Dermis blood vessel endothelial cell (primary cell): ENCODE measurements around the gene SLC23A2. TPM values are rescaled to one million over a fixed set of nuclear protein-coding genes. Genes with fewer than 3 reads are reported as not detected.
"Not testable (repeated sequence)": the region's sequence is repeated elsewhere in the genome, so short reads cannot be mapped to it uniquely, and the experiment has no call there.

Experiments
- DNase-seq: peaks from one replicate; pipeline ENCODE4 v3.0.0; 2010
- total RNA-seq: library from RNA; depleted of rRNA; stranded (reverse); fragments of >200 nt; gene quantifications from 2 replicates; pipeline ENCODE4 v1.2.3, GENCODE V29; 2014

The SLC23A2 gene
- 18.2 and 25.0 TPM in 2 replicates for total RNA-seq

DNA sequence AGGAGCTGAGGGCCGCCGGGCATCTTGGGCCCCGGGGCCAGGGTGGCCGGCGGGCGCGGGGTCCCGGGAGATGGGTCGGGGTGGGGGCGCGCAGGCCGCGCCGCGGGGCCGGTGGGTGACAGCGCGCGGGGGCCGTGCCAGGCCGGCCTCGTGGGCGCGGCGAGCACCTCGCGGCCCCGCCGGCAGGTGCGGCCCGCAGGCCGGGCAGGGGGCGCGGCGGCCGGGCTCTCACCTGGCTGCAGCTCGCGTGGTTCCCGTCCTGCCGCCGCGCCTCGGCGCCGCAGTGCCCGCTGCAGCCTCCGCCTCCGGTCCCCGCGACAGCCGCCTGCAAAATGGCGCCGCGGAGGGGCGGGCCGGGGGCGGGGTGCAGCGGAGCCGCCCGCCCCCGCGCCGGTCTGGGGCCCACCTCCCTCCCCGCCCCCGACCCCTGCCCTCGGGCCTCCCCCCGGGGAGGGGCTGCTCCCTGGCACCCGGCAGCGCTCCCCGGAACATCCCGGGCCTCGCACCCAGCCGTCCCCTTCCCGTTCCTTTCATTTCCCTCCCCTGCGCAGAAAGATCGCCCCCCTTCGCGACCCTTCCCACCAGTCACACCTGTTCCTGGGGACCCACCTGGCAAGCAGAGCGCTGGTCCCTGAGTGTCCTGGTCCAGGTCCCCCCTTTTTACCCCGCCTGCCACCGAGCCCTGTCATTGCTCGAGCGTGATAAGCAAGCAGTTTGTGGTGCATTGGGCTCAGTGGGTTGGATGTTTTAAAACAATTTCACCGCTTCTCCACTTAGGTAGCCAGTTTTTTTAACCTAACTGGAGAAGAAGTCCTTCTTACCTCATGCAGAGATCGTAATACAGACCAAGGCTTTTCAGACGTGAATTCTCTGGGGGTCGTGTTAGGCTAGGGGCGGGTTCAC, at the start of gene SLC23A2:
Gene SLC23A2, minus strand, starts transcription at position 337 of the 903 bp plus-strand sequence. CDS start 68,948 bp downstream, outside the sequence.
- DNase-seq: peak; percentile 45

DNA sequence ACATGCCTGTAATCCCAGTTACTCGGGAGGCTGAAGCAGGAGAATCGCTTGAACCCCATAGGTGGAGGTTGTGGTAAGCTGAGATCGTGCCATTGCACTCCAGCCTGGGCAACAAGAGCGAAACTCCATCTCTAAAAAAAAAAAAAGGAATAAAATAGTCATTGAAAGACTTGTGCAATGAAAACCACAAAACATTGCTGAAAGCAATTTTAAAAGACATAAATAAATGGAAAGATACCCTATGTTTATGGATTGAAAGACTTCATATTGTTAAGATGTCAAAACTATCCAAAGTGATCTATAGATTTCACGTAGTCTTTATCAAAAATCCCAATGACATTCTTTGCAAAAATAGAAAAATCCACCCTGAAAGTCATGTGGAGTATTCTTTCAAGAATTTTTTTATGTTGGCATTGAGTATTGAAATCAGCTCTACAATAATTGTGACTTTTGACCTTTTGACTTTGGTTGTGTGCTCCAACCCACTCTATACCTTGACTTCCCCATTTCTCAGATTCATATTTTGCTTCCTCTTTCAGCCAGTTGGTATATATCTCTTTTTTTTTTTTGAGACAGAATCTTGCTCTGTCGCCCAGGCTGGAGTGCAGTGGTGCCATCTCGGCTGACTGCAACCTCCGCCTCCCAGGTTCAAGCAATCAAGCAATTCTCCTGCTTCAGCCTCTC, 45.5 kb upstream of the SLC23A2 start:
- DNase-seq: no peak

DNA sequence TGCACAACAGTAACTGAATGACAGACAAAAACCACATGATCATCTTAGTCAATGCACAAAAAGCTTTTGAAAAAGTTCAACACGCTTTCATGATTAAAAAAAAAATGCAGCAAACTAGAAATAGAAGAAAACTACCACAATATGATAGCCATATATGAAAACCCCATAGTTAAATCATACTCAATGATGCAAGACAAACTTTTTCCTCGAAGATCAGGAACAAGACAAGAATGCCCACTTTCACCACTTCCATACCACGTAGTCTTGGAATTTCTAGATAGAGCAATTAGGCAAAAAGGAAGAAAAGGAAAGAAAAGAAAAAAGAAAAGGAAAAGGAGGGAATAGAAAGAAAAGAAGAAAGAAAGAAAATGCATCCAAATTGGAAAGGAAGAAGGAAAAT, 44.6 kb upstream of the SLC23A2 start:
- no peak for DNase-seq

DNA sequence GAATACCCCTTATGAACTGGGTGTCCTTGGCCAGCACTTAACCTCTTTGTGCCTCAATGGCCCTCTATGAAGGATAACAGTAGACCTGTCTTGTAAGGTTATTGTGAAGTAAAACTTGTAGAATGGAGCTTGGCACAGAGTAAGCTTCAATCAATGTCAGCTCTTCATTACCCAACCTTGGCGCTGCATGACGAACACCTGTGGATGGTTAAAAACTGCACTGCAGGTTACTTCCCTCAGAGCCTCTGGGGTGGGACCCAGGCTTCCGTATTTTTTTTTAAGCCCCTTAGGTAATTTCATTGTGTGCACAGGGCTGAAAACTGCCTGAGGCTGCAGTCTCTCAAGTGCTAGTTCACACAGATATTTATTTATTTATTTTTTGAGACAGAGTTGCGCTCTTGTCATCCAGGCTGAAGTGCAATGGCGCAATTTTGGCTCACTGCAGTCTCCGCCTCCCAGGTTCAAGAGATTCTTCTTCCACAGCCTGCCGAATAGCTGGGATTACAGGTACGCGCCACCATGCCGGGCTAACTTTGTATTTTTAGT, 42.8 kb upstream of the SLC23A2 start:
- no peak for DNase-seq

DNA sequence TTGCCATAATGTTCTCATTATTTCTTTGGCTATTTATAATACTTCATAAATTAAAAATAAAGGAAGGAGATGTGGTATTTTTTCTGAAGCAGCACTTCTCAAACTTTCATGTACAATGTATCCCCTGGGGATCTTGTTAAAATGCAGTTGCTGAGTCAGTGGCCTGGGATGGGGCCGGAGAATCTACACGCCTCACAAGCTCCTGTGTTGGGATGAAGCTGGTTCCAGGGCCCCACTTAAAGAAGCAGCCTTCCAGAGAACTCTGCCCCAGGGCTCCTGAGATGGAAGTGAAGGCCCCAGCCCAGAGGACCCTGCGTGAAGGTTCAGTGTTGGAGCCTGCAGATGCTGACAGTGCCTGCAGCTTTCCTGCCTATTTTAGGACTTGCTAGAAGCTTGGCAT, 40.1 kb upstream of the SLC23A2 start:
- no peak for DNase-seq

DNA sequence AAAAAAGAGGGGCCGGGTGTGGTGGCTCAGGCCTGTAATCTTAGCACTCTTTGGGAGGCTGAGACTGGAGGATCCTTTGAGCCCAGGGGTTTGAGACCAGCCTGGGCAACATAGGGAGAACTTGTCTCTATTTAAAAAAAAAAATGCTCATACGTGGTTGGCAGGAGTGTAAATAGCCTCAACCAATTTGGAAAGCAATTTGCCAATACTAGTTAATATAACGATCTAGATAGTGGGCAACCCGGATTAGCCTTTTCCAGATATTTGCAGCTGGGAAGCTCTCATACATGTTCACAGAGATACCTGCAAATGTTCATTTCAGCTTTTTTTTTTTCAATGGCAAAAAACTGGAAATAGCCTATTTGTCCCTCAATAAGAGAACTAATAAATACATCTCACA, 39.0 kb upstream of the SLC23A2 start:
- no peak for DNase-seq

DNA sequence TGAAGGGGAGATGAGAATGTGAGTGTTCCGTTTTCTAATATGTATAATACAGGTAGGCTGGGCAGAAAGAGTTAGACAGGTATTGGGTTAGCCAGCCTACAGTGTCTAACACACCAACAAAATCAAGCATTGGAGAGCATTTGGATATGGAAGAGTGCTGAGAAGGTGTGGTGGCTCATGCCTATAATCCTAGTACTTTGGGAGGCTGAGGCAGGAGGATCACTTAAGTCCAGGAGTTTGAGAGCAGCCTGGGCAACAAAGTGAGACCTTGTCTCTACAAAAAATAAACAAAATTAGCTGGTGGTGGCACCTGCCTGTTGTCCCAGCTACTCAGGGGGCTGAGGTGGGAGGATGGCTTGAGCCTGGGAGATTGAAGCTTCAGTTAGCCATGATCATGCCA, 38.6 kb upstream of the SLC23A2 start:
- no peak for DNase-seq

DNA sequence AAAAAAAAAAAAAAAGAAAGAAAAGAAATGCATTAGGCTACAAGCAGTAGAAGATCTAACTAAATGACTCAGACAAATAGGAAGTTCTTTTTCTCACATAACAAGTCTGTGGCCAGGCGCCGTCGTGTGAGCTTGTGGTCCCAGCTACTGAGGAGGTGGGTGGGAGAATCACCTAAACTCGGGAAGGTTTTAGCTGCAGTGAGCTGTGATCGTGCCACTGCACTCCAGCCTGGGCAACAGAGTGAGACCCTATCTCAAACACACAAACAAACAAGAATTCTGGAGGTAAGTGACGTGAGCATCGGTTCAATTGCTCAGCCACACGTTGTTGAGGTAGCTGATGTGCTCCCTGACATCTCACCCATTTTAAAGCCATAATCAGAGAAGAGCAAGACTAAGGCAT, 37.9 kb upstream of the SLC23A2 start:
- no peak for DNase-seq

DNA sequence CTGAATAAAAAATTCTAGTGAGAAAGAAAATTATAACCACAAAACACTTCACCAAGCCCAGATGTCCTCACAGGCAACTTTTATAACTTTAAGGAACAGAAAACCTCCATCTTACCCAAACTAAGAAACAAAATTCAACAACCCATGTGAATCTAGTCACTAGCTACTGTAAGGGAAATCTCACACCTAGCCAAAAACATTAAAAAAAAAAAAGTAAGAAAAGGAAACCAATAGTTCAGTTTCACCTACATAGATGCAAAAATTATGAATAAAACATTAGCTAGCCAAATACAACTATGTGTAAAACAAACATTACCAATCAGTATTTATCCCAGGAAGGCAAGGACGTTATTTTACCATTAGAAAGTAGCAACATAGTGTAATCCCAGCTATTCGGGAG, 35.5 kb upstream of the SLC23A2 start:
- no peak for DNase-seq

DNA sequence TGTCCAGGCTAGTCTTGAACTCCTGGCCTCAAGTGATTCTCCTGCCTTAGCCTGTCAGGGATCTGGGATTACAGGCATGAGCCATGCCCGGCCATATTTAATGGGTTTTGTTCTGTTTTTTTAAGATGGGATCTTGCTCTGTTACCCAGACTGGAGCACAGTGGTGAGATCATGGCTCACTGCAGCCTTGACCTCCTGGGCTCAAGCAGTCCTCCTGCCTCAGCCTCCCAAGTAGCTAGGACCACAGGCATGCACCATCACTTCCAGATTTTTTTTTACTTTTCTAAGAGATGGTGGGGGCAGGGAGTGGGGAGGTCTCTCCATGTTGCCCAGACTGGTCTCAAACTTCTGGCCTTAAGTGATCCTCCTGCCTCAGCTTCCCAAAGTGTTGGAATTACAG, 34.2 kb upstream of the SLC23A2 start:
- DNase-seq: not testable (repeated sequence)

DNA sequence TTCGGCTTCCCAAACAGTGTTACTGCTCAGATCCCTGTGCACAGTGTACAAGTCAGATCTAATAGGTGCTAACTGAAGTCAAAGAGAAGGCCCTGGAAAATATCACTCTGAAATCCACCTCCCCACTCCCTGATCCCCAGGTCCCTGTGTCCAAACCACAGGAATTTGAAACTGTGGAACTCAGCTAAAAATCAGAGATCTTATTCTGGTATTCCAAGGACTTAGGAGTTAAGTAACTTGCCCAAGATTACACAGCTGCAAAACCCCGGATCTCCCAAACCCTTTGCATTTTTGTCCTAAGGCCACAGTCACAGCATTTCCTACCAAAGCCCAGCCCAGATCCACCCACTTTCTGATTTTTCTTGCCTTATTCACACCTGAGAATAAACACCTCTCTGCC, 32.3 kb upstream of the SLC23A2 start:
- no peak for DNase-seq

DNA sequence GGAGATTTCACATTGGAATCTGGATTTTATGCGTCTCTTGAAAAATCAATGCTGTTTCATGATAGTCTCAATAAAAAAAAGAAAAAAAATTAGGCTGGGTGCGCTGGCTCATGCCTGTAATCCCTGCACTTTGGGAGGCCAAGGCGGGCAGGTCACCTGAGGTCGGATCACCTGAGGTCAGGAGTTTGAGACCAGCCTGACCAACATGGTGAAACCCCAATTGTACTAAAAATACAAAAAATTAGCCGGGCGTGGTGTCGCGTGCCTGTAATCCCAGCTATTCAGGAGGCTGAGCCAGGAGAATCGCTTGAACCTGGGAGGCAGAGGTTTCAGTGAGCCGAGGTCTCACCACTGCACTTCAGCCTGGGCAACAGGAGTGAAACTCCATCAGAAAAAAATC, 30.4 kb upstream of the SLC23A2 start:
- DNase-seq: not testable (repeated sequence)

DNA sequence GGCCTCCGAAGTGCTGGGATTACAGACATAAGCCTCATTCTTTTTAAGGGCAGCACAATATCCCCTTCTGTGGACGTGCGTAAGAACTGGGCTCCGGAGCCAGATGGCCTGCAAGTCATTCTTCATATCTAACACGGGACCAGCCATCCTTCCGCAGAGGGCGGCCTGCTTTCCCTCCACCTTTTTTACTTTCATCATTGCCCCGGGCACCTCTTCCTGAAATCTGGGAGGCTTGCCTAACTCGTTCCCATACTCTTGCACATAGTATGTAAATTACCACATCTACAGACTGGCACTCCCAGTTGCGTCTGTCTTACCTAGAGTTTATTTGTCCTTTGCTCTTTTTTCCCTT, 29.9 kb upstream of the SLC23A2 start:
- no peak for DNase-seq

DNA sequence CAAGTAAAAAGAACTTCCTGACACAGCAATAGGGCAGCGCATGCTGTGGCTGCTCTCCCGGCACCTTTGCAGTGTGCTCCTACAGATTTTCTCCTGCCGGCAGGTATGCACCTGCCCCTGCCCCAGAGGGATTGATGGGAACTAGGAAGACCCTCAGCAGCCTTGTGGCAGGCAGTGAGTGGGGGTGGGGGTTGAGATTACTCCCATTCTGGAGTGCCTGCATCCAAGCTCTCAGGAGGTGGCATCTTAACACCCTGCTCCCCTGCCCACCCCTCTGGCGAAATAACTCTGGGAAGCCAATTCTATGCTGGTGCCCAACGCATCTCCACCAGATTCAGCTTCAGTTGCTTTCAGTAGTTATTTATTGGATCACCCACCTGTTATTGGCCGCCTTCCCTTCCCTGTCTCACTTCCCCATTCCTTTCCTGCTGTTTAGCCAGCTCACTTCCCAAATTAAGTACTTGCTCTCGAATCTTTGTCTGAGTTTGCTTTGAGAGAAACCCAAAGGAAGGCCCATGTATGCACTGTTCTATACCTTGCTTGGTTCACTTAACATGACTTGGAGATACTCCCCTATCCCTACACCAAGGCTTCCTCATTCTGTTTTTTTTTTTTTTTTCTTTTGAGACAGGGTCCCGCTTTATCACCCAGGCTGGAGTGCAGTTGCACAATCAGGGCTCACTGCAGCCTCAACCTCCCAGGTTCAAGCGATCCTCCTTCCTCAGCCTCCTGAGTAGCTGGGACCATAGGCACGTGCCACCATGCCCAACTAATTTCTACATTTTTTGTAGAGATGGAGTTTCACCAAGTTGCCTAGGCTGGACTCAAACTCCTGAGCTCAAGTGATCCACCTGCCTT, 29.3 kb upstream of the SLC23A2 start:
- no peak for DNase-seq

DNA sequence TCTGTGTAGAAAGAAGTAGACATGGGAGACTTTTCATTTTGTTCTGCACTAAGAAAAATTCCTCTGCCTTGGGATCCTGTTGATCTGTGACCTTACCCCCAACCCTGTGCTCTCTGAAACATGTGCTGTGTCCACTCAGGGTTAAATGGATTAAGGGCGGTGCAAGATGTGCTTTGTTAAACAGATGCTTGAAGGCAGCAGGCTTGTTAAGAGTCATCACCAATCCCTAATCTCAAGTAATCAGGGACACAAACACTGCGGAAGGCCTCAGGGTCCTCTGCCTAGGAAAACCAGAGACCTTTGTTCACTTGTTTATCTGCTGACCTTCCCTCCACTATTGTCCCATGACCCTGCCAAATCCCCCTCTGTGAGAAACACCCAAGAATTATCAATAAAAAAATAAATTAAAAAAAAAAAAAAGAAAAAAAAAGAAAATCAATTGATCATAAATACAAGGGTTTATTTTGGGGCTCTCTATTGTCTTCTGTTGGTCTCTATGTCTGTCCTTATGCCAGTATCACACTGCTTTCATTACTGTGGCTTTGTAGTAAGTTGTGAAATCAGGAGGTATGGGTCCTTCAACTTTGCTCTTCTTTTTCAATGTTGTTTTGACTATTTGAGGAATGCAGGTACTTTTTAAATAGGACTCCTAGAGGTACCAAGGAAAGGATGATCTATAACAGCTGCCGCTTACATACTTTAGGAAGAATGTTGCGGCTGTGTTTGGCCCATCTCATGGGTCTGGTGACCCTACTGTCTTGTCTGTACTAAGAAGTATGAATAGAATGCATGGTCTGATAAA, 27.1 kb upstream of the SLC23A2 start:
- not testable (repeated sequence) for DNase-seq

DNA sequence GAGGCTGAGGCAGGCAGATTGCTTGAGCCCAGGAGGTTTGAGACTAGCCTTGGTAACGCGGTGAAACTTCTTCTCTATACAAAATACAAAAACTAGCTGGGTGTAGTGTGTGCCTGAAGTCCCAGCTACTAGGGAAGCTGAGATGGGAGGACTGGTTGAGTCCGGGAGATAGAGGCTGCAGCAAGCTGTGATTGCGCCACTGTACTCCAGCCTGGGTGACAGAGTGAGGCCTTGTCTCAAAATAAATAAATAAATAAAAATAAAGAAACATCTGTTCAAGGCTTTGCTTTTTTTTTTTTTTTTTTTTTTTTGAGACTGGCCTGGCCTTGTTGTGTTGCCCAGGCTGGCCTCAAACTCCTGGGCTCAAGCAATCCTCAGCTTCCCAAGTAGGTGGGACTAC, 23.7 kb upstream of the SLC23A2 start:
- DNase-seq: no peak

DNA sequence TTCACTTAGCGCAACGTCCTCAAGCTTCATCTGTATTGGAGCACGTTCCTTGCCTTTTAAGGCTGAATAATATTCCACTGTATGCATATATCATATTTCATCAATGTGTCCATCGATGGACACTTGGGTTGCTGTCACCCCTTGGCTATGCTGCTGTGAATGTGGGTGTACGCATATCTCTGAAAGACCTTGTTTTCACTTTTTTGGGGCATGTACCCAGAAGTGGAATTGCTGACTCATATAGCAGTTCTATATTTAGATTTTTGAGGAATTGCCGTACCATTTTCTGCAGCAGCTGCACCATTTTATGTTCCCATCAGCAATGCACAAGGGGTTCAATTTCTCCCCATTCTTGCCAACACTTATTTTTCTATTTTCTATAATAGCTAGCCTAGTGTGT, 22.8 kb upstream of the SLC23A2 start:
- no peak for DNase-seq

DNA sequence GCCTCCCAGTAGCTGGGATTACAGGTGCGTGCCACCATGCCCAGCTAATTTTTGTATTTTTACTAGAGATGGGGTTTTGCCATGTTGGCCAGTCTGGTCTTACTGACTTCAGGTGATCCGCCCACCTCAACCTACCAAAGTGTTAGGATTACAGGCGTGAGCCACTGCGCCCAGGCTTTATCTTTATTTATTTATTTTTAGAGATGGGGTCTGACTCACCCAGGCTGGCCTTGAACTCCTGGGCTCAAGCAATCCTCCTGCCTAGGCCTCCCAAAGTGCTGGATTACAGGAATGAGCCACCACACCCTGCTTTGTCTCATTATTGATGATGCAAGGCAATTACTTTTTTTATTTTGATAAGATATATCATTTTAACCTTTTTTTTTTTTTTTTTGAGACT, 21.9 kb upstream of the SLC23A2 start:
- not testable (repeated sequence) for DNase-seq

DNA sequence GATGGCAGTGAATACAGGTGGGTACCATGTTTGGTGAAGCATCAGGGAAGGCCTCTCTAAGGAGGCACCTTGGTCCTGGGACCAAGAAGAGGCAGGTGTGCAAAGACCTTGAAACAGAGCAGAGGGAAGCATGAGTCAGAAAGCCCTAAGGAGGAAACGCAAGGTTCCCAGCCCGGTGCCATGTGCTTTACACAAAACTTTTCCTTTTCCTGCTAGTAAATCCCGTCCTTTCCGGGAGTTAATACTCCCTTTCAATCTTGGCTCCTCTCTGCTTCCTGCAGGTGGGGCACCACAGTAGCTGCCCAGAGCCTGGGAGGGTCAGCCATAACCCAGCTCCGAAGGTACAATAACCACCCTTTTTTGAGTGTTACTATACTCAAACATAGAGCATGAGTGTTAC, 19.4 kb upstream of the SLC23A2 start:
- peak; percentile 40 for DNase-seq

DNA sequence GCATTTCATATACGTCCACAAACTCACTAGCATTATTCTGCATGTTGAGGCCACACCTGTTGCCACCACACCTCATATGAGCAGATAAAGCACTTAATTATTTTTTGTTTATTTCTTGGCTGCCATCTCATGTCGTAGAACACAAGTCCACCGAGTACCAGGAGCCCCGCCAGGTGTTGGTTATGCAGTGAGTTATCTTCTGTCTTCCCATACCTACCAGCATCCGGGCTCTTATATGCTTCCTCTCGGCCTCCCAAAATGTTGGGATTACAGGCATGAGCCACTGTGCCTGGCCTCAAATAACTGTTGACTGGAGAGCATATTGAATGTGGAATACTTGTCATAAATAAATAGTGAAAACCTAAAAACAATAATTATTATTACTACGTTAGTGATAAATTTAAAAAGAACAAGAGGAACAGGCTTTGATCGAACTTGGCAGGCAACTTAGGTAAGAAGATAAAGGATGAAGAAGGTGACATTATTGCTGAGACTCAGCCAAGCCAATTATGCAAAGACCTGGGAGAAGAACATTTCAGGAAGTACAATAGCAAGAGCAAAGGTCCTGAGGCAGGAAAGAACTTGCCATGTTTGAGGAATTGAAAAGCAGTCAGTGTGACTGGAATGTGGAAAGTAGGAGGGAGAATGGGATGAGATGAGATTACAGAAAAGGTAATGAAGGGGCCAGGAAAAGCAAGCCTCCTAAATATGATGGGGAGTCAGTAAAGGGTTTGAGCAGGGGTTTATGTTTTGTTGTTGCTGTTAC, 12.6 kb upstream of the SLC23A2 start:
- no peak for DNase-seq

DNA sequence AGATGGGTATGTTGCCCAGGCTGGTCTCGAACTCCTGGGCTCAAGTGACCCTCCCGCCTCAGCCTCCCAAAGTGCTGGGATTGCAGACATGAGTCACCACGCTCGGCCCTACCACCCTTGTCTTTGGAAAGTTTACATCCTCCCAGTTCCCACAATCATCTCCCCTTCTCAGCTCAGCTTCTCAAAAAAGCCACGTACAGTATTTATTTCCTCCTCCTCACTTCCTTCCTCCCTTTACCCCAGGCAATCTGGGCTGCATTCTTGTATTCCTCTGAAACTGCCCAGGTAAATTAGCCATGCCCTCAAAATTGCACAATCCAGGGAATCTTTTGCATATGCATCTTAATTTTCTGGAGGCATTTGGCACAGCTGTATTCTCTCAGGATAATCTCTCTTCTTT, 7.4 kb upstream of the SLC23A2 start:
- peak; percentile 28 for DNase-seq
